Neural progenitor cell (in vitro differentiated cells): Measurements from ENCODE around the gene SLC9A5.

ENCODE experiments used
- EZH2 ChIP-seq: fragments of 200-600 bp; sonication (generic); IDR thresholded peaks from 2 replicates; pipeline ENCODE4 v1.6.1; 2017; ENCODE audit warnings: antibody characterized with exemption, mild to moderate bottlenecking, moderate library complexity
- EZH2phosphoT487 ChIP-seq: fragments of 200-600 bp; sonication (generic); IDR thresholded peaks from 2 replicates; pipeline ENCODE4 v1.6.1; 2017; ENCODE audit warnings: antibody characterized with exemption
- TF ChIP-seq, protein P1 (sequence below): fragments of 200-600 bp; sonication (generic); IDR thresholded peaks from 2 replicates; pipeline ENCODE4 v1.5.1; 2017; ENCODE audit warnings: antibody characterized with exemption, mild to moderate bottlenecking

DNA sequence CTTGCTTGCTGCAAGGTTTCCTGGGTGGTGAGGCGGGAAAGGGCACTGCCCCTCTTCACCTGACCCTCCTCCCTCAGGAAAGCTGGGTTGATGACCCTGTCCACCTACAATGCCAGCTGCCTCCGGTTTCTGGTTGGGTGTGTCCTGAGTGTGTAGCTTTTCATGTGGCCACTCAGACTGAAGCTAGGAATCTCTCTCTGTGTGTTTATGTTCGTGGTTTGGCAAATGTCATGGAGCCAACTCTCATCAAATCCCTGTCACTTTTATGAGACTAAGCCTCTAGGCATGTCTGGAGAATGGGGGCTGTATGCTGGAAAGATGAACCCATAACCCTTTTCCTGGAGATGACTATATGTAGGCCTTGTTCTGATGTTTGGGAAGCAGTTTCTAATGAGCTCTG is 47.6 kb downstream of the SLC9A5 start:
- no peak for TF ChIP-seq EZH2phosphoT487
- TF ChIP-seq, protein P1, sequence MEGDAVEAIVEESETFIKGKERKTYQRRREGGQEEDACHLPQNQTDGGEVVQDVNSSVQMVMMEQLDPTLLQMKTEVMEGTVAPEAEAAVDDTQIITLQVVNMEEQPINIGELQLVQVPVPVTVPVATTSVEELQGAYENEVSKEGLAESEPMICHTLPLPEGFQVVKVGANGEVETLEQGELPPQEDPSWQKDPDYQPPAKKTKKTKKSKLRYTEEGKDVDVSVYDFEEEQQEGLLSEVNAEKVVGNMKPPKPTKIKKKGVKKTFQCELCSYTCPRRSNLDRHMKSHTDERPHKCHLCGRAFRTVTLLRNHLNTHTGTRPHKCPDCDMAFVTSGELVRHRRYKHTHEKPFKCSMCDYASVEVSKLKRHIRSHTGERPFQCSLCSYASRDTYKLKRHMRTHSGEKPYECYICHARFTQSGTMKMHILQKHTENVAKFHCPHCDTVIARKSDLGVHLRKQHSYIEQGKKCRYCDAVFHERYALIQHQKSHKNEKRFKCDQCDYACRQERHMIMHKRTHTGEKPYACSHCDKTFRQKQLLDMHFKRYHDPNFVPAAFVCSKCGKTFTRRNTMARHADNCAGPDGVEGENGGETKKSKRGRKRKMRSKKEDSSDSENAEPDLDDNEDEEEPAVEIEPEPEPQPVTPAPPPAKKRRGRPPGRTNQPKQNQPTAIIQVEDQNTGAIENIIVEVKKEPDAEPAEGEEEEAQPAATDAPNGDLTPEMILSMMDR: no peak
- TF ChIP-seq EZH2: no peak
